Memory B cell (primary cell): Measurements from ENCODE around the gene PLXNC1.

Experiments
- ATAC-seq: fragments of 150-1000 bp; cut with Tn5 transposase; 2 replicates; pipeline ENCODE4 v1.10.0; 2021; ENCODE audit warnings: low read depth, mild to moderate bottlenecking, moderate library complexity
- DNase-seq, 2 donors: peaks; one replicate each; pipeline ENCODE4 v3.0.0; 2022; ENCODE audit warnings: low spot score in 2 of 2
- H3K27ac Mint-ChIP-seq: one replicate; pipeline ENCODE4 v1.8.0; 2022; ENCODE audit warnings: mild to moderate bottlenecking, moderate library complexity, mixed read lengths
- H3K27me3 Mint-ChIP-seq: one replicate; pipeline ENCODE4 v1.8.0; 2022; ENCODE audit warnings: mixed read lengths
- H3K36me3 Mint-ChIP-seq: one replicate; pipeline ENCODE4 v1.8.0; 2022; ENCODE audit warnings: mild to moderate bottlenecking, mixed read lengths
- H3K4me1 Mint-ChIP-seq: one replicate; pipeline ENCODE4 v1.8.0; 2022; ENCODE audit warnings: mixed read lengths
- H3K4me3 Mint-ChIP-seq: one replicate; pipeline ENCODE4 v1.8.0; 2022; ENCODE audit warnings: mild to moderate bottlenecking, moderate library complexity, mixed read lengths
- H3K9me3 Mint-ChIP-seq: one replicate; pipeline ENCODE4 v1.8.0; 2022; ENCODE audit warnings: mixed read lengths

The PLXNC1 gene

GRCh38 chr12:94338006-94338794 lies 189.8 kb downstream of the PLXNC1 start:
- Mint-ChIP-seq H3K9me3 (no peaks in the 10 kb centered on the region), H3K36me3 (peaks cover 2% of the 10 kb centered on the region), H3K27ac (no peak overlapping the region), H3K4me3 (no peak overlapping the region), H3K27me3 (no peaks in the 10 kb centered on the region), H3K4me1 (peaks cover 4% of the 10 kb centered on the region)
- DNase-seq, result no peak
- ATAC-seq, result no peak

GRCh38 chr12:94340573-94340972 lies 192.2 kb downstream of the PLXNC1 start:
- ATAC-seq (no peak), DNase-seq (no peak)
- peaks cover 6% of the 10 kb centered on the region for H3K36me3 Mint-ChIP-seq
- no peaks in the 10 kb centered on the region for H3K27me3 Mint-ChIP-seq
- no peak overlapping the region for H3K27ac Mint-ChIP-seq
- no peak overlapping the region for H3K4me3 Mint-ChIP-seq
- peaks cover 2% of the 10 kb centered on the region for H3K9me3 Mint-ChIP-seq
- H3K4me1 Mint-ChIP-seq, result no peaks in the 10 kb centered on the region

GRCh38 chr12:94353130-94353529 lies 204.8 kb downstream of the PLXNC1 start:
- Mint-ChIP-seq H3K4me1 (no peaks in the 10 kb centered on the region), H3K4me3 (no peak overlapping the region), H3K9me3 (peaks cover 21% of the 10 kb centered on the region), H3K27me3 (no peaks in the 10 kb centered on the region), H3K36me3 (peaks cover 47% of the 10 kb centered on the region), H3K27ac (no peak overlapping the region)
- DNase-seq (no peak), ATAC-seq (no peak)
